WERI-Rb-1 (cell line): Measurements from ENCODE around the gene EZH2.

ENCODE experiments used
- DNase-seq: peaks from one replicate; pipeline ENCODE4 v3.0.0-alpha.2; 2020
- H3K27ac ChIP-seq: fragments of 250-450 bp; sonication (Bioruptor Pico); 2 replicates; pipeline ENCODE4 v1.5.1; 2020; ENCODE audit warnings: mild to moderate bottlenecking, moderate library complexity
- H3K27me3 ChIP-seq: fragments of 250-450 bp; sonication (Bioruptor Pico); 2 replicates; pipeline ENCODE4 v1.5.1; 2021; ENCODE audit warnings: mild to moderate bottlenecking, low read depth, moderate library complexity; ENCODE audit not compliant: insufficient read depth, severe bottlenecking
- H3K36me3 ChIP-seq: fragments of 250-450 bp; sonication (Bioruptor Pico); 2 replicates; pipeline ENCODE4 v1.5.1; 2020; ENCODE audit warnings: mild to moderate bottlenecking, moderate library complexity
- H3K4me3 ChIP-seq: 2 replicates; pipeline ENCODE4 v1.5.1; 2011; ENCODE audit warnings: low read depth, mild to moderate bottlenecking, control low read depth, low read length
- H3K9me3 ChIP-seq: fragments of 250-450 bp; sonication (Bioruptor Pico); 2 replicates; pipeline ENCODE4 v1.5.1; 2021; ENCODE audit warnings: mild to moderate bottlenecking, moderate library complexity; ENCODE audit not compliant: severe bottlenecking
- TF ChIP-seq, protein P1 (sequence below): IDR thresholded peaks from 2 replicates; pipeline ENCODE4 v1.5.1; 2011; ENCODE audit warnings: low read depth, mild to moderate bottlenecking, control low read depth, inconsistent platforms, low read length

The EZH2 gene

DNA sequence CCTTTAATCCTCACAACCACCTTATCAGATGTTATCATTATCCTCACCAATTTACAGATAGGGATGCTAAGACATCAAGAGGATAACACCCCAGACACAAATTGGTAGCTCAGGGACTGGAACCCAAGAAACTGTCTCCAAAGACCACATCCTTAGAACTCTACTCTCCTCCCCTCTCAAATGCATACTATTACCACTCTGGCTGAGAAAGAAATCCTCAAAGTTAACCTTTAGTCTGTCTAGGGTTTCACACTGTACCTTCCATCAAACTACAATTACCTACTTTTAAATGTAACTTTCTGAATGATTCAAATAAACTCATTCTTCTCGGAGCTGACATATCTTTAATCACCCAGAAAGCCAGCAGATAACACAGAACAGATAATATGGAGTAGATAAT is 6.6 kb downstream of the EZH2 start:
- no peaks in the 10 kb centered on the region for H3K27me3 ChIP-seq
- no peaks in the 10 kb centered on the region for H3K9me3 ChIP-seq
- no peak overlapping the region for H3K4me3 ChIP-seq
- TF ChIP-seq, protein P1, sequence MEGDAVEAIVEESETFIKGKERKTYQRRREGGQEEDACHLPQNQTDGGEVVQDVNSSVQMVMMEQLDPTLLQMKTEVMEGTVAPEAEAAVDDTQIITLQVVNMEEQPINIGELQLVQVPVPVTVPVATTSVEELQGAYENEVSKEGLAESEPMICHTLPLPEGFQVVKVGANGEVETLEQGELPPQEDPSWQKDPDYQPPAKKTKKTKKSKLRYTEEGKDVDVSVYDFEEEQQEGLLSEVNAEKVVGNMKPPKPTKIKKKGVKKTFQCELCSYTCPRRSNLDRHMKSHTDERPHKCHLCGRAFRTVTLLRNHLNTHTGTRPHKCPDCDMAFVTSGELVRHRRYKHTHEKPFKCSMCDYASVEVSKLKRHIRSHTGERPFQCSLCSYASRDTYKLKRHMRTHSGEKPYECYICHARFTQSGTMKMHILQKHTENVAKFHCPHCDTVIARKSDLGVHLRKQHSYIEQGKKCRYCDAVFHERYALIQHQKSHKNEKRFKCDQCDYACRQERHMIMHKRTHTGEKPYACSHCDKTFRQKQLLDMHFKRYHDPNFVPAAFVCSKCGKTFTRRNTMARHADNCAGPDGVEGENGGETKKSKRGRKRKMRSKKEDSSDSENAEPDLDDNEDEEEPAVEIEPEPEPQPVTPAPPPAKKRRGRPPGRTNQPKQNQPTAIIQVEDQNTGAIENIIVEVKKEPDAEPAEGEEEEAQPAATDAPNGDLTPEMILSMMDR = no peak
- no peak for DNase-seq
- peaks cover 33% of the 10 kb centered on the region for H3K36me3 ChIP-seq
- H3K27ac ChIP-seq = no peak overlapping the region

DNA sequence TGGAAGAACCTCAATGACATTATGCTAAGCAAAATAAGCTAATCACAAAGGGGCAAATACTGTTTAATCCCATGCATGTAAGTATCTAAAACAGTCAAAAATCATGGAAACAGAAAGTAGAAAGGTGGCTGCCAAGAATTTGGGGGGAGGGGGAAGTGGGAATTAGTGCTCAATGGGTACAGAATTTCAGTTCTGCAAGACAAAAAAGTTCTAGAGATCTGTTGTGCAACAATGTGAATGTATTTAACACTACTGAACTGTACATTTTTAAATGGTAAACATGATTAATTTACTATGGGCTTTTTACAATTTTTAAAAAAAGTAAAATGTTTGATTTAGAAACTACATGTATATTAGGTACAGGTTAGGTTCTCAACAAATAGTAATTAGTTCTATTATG is 11.9 kb downstream of the EZH2 start:
- no peak overlapping the region for H3K27ac ChIP-seq
- H3K36me3 ChIP-seq = peaks cover 30% of the 10 kb centered on the region
- TF ChIP-seq, protein P1 = no peak
- no peaks in the 10 kb centered on the region for H3K27me3 ChIP-seq
- no peak for DNase-seq
- H3K4me3 ChIP-seq = no peak overlapping the region
- H3K9me3 ChIP-seq = no peaks in the 10 kb centered on the region

GRCh38 chr7:148871551-148871950 is 12.5 kb downstream of the EZH2 start:
- TF ChIP-seq, protein P1 = no peak
- DNase-seq = no peak
- Histone ChIP-seq H3K27me3 (no peaks in the 10 kb centered on the region), H3K4me3 (no peak overlapping the region), H3K9me3 (no peaks in the 10 kb centered on the region), H3K36me3 (peaks cover 27% of the 10 kb centered on the region), H3K27ac (no peak overlapping the region)

GRCh38 chr7:148871030-148871429 is 13.1 kb downstream of the EZH2 start:
- Histone ChIP-seq H3K9me3 (no peaks in the 10 kb centered on the region), H3K27me3 (no peaks in the 10 kb centered on the region), H3K27ac (no peak overlapping the region), H3K36me3 (peaks cover 26% of the 10 kb centered on the region), H3K4me3 (no peak overlapping the region)
- TF ChIP-seq, protein P1 = no peak
- no peak for DNase-seq

DNA sequence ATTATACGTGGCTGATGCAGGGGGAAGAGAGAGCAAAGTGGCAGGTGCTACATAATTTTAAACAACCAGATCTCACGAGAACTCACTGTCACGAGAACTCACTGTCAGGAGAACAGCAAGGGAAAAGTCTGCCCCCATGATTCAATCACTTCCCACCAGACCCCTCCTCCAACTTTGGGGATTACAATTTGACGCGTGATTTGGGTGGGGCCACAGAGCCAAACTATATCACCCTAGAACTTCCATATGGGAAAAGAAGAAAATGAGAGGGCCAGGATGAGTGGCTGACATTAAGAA is 15.8 kb downstream of the EZH2 start:
- TF ChIP-seq, protein P1 = no peak
- H3K27ac ChIP-seq = no peak overlapping the region

GRCh38 chr7:148867596-148868377 is 16.3 kb downstream of the EZH2 start:
- TF ChIP-seq, protein P1 = no peak
- no peak for DNase-seq
- H3K27me3 ChIP-seq = no peaks in the 10 kb centered on the region
- no peak overlapping the region for H3K4me3 ChIP-seq
- H3K36me3 ChIP-seq = peaks cover 30% of the 10 kb centered on the region
- no peak overlapping the region for H3K27ac ChIP-seq
- H3K9me3 ChIP-seq = no peaks in the 10 kb centered on the region

More for the DNA sequence above, 15.8 kb downstream of the EZH2 start:
- Histone ChIP-seq H3K9me3 (no peaks in the 10 kb centered on the region), H3K27me3 (no peaks in the 10 kb centered on the region), H3K36me3 (peaks cover 30% of the 10 kb centered on the region), H3K4me3 (no peak overlapping the region)
- DNase-seq = no peak
